Mesothelial cell of epicardium (in vitro differentiated cells): Measurements from ENCODE around the gene AXL. TPM values are rescaled to one million over a fixed set of nuclear protein-coding genes. Genes with fewer than 3 reads are reported as not detected.

Experiments used
- DNase-seq, 2 experiments: peaks; one replicate each; pipeline ENCODE4 v3.0.0; 2021; ENCODE audit warnings: low spot score in 2 of 2; ENCODE audit not compliant: unreplicated experiment in 2 of 2
- H3K27ac Mint-ChIP-seq: 2 replicates; pipeline ENCODE4 v1.8.0; 2021; ENCODE audit warnings: mixed read lengths
- H3K27me3 Mint-ChIP-seq: 2 replicates; pipeline ENCODE4 v1.8.0; 2021; ENCODE audit warnings: low read depth, mixed read lengths
- H3K36me3 Mint-ChIP-seq: 2 replicates; pipeline ENCODE4 v1.8.0; 2021; ENCODE audit warnings: mixed read lengths
- H3K4me1 Mint-ChIP-seq: 2 replicates; pipeline ENCODE4 v1.8.0; 2021; ENCODE audit warnings: mixed read lengths
- H3K4me3 Mint-ChIP-seq: 2 replicates; pipeline ENCODE4 v1.8.0; 2021; ENCODE audit warnings: mild to moderate bottlenecking, moderate library complexity, mixed read lengths
- H3K9me3 Mint-ChIP-seq: 2 replicates; pipeline ENCODE4 v1.8.0; 2021; ENCODE audit warnings: mixed read lengths
- total RNA-seq: library from RNA; stranded (reverse); gene quantifications from 3 replicates; pipeline ENCODE4 v1.2.1, GENCODE V29; 2021
- TF ChIP-seq, protein P1 (sequence below): fragments of 200-600 bp; sonication (generic); IDR thresholded peaks from one replicate; pipeline ENCODE4 v1.5.0; 2021; ENCODE audit warnings: antibody characterized with exemption; ENCODE audit not compliant: unreplicated experiment

The AXL gene
- total RNA-seq, 1 donor from 2014 or later = 60.0 TPM

DNA sequence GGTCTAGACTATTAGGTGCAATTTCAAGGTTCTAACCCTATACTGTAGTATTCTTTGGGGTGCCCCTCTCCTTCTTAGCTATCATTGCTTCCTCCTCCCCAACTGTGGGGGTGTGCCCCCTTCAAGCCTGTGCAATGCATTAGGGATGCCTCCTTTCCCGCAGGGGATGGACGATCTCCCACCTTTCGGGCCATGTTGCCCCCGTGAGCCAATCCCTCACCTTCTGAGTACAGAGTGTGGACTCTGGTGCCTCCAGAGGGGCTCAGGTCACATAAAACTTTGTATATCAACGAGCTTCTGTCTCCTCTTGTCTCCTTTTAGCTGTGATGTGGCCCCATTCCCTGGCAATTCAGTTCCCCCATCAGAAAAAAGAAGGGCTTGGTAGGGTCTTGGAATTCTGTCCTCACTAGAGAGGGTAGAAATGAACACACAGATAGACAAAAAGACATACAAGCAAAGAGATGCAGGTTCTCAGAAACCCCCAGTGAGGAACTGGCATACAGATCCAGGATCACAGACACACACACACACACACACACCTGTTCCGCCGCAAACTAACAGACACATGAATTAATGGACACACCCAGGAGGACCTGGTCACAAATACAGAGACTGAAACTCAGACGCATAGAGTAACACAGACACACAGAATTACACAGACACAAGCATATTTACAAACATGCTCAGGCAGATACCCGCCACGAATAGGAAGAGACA, 42.6 kb downstream of the AXL start:
- Mint-ChIP-seq H3K27me3 (no peaks in the 10 kb centered on the region), H3K4me3 (peak overlapping the region; percentile 98), H3K27ac (peak overlapping the region; percentile 99), H3K36me3 (peaks cover 23% of the 10 kb centered on the region), H3K9me3 (no peaks in the 10 kb centered on the region), H3K4me1 (peaks cover 21% of the 10 kb centered on the region)
- TF ChIP-seq, protein P1, sequence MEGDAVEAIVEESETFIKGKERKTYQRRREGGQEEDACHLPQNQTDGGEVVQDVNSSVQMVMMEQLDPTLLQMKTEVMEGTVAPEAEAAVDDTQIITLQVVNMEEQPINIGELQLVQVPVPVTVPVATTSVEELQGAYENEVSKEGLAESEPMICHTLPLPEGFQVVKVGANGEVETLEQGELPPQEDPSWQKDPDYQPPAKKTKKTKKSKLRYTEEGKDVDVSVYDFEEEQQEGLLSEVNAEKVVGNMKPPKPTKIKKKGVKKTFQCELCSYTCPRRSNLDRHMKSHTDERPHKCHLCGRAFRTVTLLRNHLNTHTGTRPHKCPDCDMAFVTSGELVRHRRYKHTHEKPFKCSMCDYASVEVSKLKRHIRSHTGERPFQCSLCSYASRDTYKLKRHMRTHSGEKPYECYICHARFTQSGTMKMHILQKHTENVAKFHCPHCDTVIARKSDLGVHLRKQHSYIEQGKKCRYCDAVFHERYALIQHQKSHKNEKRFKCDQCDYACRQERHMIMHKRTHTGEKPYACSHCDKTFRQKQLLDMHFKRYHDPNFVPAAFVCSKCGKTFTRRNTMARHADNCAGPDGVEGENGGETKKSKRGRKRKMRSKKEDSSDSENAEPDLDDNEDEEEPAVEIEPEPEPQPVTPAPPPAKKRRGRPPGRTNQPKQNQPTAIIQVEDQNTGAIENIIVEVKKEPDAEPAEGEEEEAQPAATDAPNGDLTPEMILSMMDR = no peak
- no peak for DNase-seq

DNA sequence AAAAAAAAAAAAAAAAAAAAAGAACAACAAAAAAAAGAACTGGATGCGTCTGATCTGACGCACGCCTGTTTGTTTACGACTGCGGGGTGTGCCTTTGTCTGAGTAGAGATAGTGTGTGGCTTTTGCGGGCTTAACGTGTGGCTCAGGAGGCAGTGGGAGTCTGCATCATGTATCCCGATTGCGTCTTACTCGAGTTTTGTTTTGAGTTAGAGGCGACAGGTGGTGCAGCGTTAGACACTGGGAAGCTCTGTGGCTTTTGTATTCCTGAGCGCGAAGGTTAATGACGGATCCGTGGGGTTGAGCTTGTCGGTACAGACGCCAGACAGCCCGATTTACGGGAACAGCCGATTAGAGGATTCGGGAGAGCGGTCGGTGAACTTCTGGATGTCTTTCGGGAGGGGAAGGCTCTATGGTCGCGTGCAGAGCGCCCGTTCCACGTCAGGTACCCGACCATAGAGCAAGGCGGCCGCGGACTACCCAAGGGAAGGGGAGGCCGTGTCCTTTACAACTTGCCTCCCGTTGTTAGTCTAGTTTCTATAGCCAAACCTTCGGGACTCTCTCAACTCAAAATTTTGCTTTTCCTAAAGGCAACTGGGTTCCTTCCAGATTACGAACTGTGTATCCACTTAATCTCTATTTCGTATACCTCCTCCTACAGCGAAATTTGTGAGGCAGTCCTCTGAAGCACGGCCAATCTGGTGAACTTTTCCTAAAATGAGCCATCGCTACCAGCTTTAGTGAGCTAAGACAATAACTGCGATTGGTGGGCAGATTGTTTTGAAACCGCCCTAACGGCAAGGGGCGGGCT, 44.2 kb downstream of the AXL start:
- no peaks in the 10 kb centered on the region for H3K27me3 Mint-ChIP-seq
- peak; percentile 45 to 67 for DNase-seq
- H3K27ac Mint-ChIP-seq = peak overlapping the region; percentile 99
- peaks cover 33% of the 10 kb centered on the region for H3K4me1 Mint-ChIP-seq
- TF ChIP-seq, protein P1 = no peak
- H3K36me3 Mint-ChIP-seq = peaks cover 17% of the 10 kb centered on the region
- H3K9me3 Mint-ChIP-seq = no peaks in the 10 kb centered on the region
- peak overlapping the region; percentile 98 for H3K4me3 Mint-ChIP-seq

DNA sequence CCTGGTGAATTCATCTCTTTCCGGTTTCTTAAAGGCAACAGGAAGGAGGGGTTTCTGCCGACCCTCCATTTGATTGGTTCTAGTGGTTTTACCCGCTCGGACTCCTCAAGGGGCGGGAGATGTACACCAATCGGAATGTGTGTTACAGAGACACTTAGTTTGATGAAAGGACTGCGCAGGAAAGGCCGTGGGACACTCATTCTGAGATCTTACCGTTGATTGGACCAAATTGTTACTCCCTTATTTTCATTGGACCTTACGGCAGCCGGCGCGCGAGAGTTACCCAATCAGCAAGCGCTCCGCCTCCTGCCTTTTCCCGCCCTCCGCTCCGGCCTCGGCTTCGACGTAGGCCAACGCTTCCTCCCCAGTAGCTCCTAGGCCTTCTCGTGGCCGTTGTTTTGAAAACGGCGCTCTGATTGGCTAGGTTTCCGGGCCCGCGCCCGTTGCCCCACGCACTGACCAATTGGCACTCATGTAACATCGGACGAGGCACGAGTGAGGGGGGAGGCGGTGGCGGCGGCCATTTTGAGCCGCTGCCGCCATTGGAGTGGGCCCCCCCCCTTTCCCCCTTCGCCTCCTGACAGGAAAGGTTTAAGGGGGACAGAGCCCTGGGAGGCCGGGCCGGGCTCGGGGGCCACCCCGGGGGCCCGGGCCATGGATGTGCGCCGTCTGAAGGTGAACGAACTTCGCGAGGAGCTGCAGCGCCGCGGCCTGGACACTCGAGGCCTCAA, 45.0 kb downstream of the AXL start, which contains the start of gene HNRNPUL1:
TSS of gene HNRNPUL1 (plus strand) at position 523 of the 731 bp plus-strand sequence. CDS start at position 655, 132 bp downstream.
- Mint-ChIP-seq H3K9me3 (no peaks in the 10 kb centered on the region), H3K27ac (peak within 1 kb of the TSS; percentile 99), H3K36me3 (peaks cover 12% of the 10 kb centered on the region), H3K4me3 (peak within 1 kb of the TSS; percentile 98), H3K4me1 (peaks cover 33% of the 10 kb centered on the region), H3K27me3 (no peaks in the 10 kb centered on the region)
- DNase-seq = peak; percentile 95 to 100
- TF ChIP-seq, protein P1 = peak; percentile 41

DNA sequence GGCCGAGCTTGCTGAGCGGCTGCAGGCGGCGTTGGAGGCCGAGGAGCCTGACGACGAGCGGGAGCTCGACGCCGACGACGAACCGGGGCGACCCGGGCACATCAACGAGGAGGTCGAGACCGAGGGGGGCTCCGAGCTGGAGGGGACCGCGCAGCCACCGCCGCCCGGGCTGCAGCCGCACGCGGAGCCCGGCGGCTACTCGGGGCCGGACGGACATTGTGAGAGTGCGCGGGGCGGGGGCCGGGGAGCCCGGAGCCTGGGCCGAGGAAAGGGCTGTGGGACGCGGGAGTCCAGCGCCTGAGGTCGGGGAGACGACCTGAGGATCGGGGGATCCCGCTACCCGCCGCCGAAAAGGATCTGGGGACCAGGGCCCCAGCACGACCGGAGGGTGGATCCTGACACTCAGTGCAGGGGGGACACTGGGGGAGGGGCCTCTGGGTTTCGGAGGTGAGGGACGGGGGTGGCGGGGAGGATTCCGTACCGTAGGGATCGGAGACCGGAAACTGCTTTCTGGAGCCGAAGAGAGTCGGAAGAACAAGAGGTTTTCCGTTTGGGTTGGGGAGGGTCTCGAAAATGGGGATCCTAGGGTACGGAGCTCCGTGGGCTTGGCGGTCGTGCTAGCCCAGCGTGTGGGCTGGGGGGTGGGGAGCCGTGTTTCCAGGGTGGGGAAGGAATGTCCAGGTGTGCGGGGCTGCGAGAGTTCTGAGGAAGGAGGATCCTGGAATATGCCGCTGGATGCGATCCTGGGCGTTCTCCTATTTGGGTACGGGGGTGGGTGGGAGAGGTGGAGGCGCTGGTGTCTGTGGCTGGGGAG, 45.8 kb downstream of the AXL start:
- TF ChIP-seq, protein P1 = peak; percentile 0
- peaks cover 33% of the 10 kb centered on the region for H3K4me1 Mint-ChIP-seq

More for the DNA sequence above, 45.8 kb downstream of the AXL start:
- H3K36me3 Mint-ChIP-seq = peaks cover 5% of the 10 kb centered on the region
- peak overlapping the region; percentile 99 for H3K27ac Mint-ChIP-seq
- no peaks in the 10 kb centered on the region for H3K9me3 Mint-ChIP-seq
- H3K27me3 Mint-ChIP-seq = no peaks in the 10 kb centered on the region
- peak overlapping the region; percentile 98 for H3K4me3 Mint-ChIP-seq
- peak in 1 of 2 experiments; percentile 47 for DNase-seq
